Stimulated activated CD4-positive, alpha-beta T cell treated with anti-CD3 and anti-CD28 coated beads, TNF-alpha, amount 100 ng/mL, for 24 hours (primary cell): ENCODE results near the gene COPS2.
"Not testable (repeated sequence)": the region's sequence is repeated elsewhere in the genome, so short reads cannot be mapped to it uniquely, and the experiment has no call there.

Experiments
- DNase-seq, 3 experiments: peaks; one replicate each; pipeline ENCODE4 v3.0.0-alpha.2; 2020; ENCODE audit warnings: low read depth in 3 of 3

COPS2 gene

GRCh38 chr15:49103002-49103401, 52.4 kb downstream of the COPS2 start:
- DNase-seq: no peak

DNA sequence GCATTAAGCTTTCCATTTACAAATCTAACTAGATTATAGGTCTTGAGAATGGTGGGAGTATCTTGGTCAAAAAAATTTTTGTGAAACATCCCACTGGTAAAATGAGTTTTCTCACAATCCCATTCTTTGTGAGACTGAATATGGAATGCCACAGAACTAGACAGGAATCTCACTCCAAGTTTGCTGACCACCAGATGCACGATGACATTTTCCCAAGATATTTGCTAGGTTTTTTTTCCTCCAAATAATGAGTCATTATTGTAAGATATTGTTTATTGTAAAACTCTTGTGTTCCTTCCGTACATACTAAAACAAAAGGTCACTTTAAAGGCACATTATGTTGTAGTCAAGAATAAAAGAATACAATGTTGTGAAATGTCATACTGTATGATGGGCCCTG, 53.9 kb downstream of the COPS2 start:
- DNase-seq: no peak

GRCh38 chr15:49096090-49096750, 59.2 kb downstream of the COPS2 start:
- no peak for DNase-seq

DNA sequence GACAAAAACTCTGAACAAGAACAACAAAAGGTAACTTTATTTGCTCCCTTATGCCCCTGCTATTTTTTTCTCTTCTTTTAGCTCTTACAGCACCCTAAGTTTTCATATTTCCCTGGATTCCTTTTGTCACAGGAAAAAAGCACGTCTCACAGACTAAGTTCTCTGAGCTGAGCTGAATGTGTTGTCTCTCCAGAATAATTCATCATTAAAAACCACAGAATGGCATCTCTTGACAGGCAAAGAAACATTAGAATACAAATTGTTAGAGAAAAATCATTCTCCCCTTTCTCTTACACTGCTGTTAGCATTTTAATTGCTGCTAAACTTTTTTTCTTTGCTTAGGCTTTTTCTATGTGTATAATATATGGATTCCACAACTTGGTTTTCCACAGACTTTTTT, 60.5 kb downstream of the COPS2 start:
- DNase-seq: no peak

GRCh38 chr15:49093252-49094105, 61.9 kb downstream of the COPS2 start:
- DNase-seq: no peak

DNA sequence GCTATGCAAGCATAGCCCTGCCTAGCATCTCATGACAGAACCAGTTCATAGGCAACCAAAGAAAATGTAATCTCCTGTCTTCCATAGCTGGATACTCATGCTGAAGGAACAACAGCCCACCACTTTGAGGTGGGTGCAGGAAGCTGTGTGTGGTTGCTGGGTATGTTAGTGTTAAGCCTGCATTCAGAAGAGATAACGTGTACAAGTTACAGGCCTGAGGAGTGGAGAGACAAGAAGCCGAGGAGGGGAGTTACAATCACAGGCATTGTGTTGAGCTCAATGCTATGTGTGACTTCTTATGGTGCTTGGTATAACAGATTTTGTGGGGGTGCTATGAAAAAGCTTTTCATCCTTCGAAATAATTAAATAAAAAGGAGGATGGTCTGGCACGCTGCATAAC, 66.4 kb downstream of the COPS2 start:
- DNase-seq: no peak

DNA sequence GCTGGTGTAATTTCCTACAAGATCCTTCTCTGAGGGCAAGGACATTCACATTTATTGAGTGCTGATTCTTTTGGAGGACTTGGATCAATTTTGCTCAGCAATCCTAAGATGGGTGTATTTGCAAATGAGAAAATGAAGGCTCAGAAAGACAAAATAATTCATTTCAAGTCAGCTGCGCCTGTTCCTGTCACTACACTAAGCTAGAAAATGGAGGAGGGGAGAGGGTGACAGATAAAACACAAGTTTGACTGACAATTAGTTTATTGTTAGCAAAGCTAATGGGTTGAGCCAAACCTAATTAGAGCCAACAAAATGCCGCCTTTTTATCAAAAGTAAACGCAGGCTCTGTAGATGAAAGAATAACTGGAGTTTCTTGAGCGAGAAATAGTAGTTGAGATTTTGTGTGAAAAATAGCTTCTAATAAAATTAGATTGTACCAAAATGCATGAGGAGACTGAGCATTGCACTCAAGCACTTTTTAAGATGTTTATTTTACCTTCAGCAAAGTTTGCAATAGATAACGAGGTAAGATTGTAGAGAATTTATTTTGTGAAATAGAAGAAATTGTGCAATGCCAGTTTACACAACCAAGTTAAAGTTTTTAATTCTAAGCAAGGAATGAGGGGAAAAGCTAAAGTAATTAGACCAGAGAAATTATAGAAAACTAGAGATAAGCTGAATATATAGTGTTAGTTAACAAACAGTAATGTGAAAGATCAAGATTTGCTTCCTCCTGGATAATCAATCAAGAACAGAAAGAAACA, 69.5 kb downstream of the COPS2 start:
- DNase-seq: no peak

DNA sequence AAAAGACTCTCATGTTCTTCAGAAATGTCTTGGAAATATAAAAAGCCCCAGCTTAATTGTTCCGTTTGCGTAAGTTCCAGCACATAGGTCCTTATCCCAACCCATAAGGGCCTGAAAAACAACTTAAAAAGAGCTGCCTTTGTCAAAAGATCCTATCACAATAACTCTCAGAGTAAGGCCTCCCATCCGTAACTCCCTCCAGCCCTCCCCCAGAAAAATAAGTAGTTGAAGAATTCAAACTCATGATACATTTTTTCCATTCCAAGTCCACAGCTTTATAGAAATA, 71.2 kb downstream of the COPS2 start:
- no peak for DNase-seq

- no peak for DNase-seq
These were observed 71.8 kb downstream of the COPS2 start for GRCh38 chr15:49083401-49084284.

DNA sequence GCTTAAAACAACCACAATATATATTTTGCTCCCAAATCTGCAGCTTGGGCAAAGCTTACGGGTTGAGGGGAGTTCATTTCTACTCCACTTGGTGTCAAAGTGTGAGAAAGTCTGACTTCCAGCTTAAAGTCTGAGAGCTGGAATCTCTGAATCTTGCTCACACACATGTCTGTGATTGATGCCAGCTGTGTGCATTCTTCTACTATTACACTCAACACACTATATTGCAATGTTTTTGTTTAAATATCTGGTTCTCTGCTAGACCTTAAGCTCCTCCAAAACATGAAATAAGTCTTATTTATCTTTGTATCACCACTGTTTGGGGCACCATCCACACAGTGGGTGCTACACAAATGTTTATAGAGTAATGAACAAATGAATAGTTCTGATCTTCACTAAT, 72.4 kb downstream of the COPS2 start:
- DNase-seq: no peak

DNA sequence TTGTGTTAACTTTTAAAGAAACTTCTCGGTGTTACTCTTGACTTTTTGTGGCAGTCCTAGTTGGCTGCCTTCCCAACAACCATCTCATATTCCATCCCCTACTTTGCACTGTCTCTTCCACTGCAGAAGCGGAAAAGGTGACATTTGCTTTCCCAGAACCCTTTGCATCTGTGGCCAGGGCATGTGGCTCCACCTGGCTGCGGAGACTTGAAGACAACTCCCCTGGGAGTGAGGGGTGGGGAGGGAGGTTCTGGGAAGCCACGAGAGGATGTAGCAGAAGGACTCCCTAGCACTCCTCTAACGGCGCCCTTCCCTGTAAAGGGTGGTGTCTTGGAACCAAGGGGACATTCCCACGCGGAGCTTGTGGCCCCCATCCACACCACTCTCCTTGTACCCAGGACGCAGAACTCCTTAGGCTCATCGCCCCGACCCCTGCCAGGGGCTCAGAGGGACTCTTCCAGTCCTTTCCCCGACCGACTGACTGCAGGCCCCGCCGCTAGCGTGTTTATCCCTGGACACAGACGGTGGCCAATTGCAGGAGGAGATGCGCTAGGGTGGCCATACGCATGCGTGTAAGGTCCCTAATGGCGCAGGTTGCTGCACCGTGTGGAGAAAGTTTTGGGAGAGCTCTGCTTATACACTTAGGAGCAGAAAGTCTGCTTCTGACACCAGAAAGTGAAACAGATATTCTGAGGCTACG, 75.9 kb downstream of the COPS2 start:
- no peak for DNase-seq

DNA sequence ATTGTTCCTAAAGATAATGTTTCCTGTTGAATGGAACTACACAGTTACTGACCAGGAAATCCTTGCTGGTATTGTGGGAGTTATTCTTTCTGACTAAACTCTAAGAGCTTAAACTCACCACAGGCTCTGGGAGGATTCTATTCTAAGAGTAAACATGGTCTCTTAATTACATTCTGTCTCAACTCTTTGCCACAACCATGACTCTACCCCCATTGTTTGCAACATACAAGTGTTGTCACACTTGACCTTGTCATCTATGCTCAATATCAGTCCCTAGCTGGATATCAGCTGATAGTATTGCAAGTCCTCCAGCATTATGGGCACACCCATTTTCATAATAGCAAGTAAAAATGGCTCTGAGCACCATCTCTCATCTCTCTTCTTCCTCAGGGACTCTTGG, 79.5 kb downstream of the COPS2 start:
- no peak for DNase-seq

DNA sequence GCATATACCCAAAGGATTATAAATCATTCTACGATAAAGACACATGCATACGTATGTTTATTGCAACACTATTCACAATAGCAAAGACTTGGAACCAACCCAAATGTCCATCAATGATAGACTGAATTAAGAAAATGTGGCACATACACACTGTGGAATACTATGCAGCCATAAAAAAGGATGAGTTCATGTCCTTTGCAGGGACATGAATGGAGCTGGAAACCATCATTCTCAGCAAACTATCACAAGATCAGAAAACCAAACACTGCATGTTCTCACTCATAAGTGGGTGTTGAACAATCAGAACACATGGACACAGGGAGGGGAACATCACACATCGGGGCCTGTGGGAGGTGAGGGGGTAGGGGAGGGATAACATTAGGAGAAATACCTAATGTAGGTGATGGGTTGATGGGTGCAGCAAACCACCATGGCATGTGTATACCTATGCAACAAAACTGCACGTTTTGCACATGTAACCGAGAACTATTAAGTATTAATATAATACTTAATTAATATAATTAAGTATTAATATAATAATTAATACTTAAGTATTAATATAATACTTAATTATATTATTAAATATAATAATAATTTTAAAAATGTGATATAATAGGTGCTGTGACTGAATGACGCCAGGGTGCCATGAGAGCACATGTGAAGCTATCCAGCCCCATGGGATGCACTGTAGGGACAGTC, 80.7 kb downstream of the COPS2 start:
- not testable (repeated sequence) for DNase-seq
